ENCODE results near the gene SHROOM2. TPM values are rescaled to one million over a fixed set of nuclear protein-coding genes. Genes with fewer than 3 reads are reported as not detected.
"Not testable (repeated sequence)": the region's sequence is repeated elsewhere in the genome, so short reads cannot be mapped to it uniquely, and the experiment has no call there.

SHROOM2 gene
- total RNA-seq, 1 experiment from 2014 or later, result 14.2 TPM

GRCh38 chrX:9857575-9858474, 71.6 kb downstream of the SHROOM2 start:
- no peaks in the 10 kb centered on the region for H3K9me3 ChIP-seq
- H3K27me3 ChIP-seq (replicated peaks; ENCODE audit: control insufficient read depth, insufficient read depth, low read length), result no peaks in the 10 kb centered on the region
- Mint-ChIP-seq H3K4me1 (ENCODE audit: low read depth, unreplicated experiment) (peaks cover 7% of the 10 kb centered on the region), H3K36me3 (ENCODE audit: insufficient read depth, unreplicated experiment) (peaks cover 17% of the 10 kb centered on the region), H3K27me3 (ENCODE audit: insufficient read depth, unreplicated experiment) (no peaks in the 10 kb centered on the region), H3K4me3 (ENCODE audit: unreplicated experiment) (no peak overlapping the region), H3K9me3 (ENCODE audit: unreplicated experiment) (no peaks in the 10 kb centered on the region), H3K27ac (ENCODE audit: unreplicated experiment) (no peak overlapping the region)
- peaks cover 12% of the 10 kb centered on the region for H3K4me1 ChIP-seq
- H3K36me3 ChIP-seq (ENCODE audit: control insufficient read depth, insufficient read depth, low read length), result no peaks in the 10 kb centered on the region
- BruUV-seq (replicated peaks), result no TSS peak
- ChIA-PET POLR2A (no interaction called here), CTCF (no interaction called here)
- H3K4me3 ChIP-seq (ENCODE audit: low read depth, low read length), result no peak overlapping the region
- intact Hi-C loops (cut with micrococcal nuclease; ENCODE audit: unreplicated experiment), result no loop called here
- DNase-seq, result no peak
- TF ChIP-seq CTCF (IDR thresholded peaks at IDR 0.05; ENCODE audit: insufficient read depth in 1 of 2, low read depth in 1 of 2, low read length in 1 of 2, severe bottlenecking in 1 of 2, unreplicated experiment in 1 of 2), result no peak

- H3K27ac Mint-ChIP-seq (ENCODE audit: unreplicated experiment); CTCF ChIA-PET: not testable (repeated sequence)
These were observed 72.5 kb downstream of the SHROOM2 start for GRCh38 chrX:9858684-9859083.

GRCh38 chrX:9859711-9860555, 73.7 kb downstream of the SHROOM2 start:
- intact Hi-C loops (cut with micrococcal nuclease; ENCODE audit: unreplicated experiment), result no loop called here
- no TSS peak for BruUV-seq (replicated peaks)
- no peak overlapping the region for H3K27ac Mint-ChIP-seq (ENCODE audit: unreplicated experiment)
- Histone ChIP-seq H3K4me1 (peaks cover 22% of the 10 kb centered on the region), H3K9me3 (no peaks in the 10 kb centered on the region), H3K27me3 (replicated peaks; ENCODE audit: control insufficient read depth, insufficient read depth, low read length) (no peaks in the 10 kb centered on the region), H3K36me3 (ENCODE audit: control insufficient read depth, insufficient read depth, low read length) (no peaks in the 10 kb centered on the region), H3K4me3 (ENCODE audit: low read depth, low read length) (no peak overlapping the region)
- H3K27me3 Mint-ChIP-seq (ENCODE audit: insufficient read depth, unreplicated experiment), result no peaks in the 10 kb centered on the region
- no peak for DNase-seq
- ChIA-PET POLR2A (no interaction called here), CTCF (no interaction called here)
- H3K9me3 Mint-ChIP-seq (ENCODE audit: unreplicated experiment), result no peaks in the 10 kb centered on the region
- H3K4me3 Mint-ChIP-seq (ENCODE audit: unreplicated experiment), result no peak overlapping the region
- H3K4me1 Mint-ChIP-seq (ENCODE audit: low read depth, unreplicated experiment), result peaks cover 14% of the 10 kb centered on the region
- TF ChIP-seq CTCF (IDR thresholded peaks at IDR 0.05; ENCODE audit: insufficient read depth in 1 of 2, low read depth in 1 of 2, low read length in 1 of 2, severe bottlenecking in 1 of 2, unreplicated experiment in 1 of 2), result no peak
- H3K36me3 Mint-ChIP-seq (ENCODE audit: insufficient read depth, unreplicated experiment), result peaks cover 24% of the 10 kb centered on the region

More at GRCh38 chrX:9858684-9859083, 72.5 kb downstream of the SHROOM2 start:
- H3K36me3 ChIP-seq (ENCODE audit: control insufficient read depth, insufficient read depth, low read length); H3K27me3 Mint-ChIP-seq (ENCODE audit: insufficient read depth, unreplicated experiment); intact Hi-C loops (cut with micrococcal nuclease; ENCODE audit: unreplicated experiment); DNase-seq; BruUV-seq (replicated peaks); H3K4me3 Mint-ChIP-seq (ENCODE audit: unreplicated experiment); H3K9me3 Mint-ChIP-seq (ENCODE audit: unreplicated experiment); POLR2A ChIA-PET; H3K4me3 ChIP-seq (ENCODE audit: low read depth, low read length); H3K27me3 ChIP-seq (replicated peaks; ENCODE audit: control insufficient read depth, insufficient read depth, low read length); H3K9me3 ChIP-seq: not testable (repeated sequence)
- peaks cover 17% of the 10 kb centered on the region for H3K36me3 Mint-ChIP-seq (ENCODE audit: insufficient read depth, unreplicated experiment)
- peaks cover 20% of the 10 kb centered on the region for H3K4me1 ChIP-seq
- H3K4me1 Mint-ChIP-seq (ENCODE audit: low read depth, unreplicated experiment), result peaks cover 14% of the 10 kb centered on the region
